ENCODE data around the gene C1orf116. TPM values are rescaled to one million over a fixed set of nuclear protein-coding genes. Genes with fewer than 3 reads are reported as not detected.

Gene C1orf116
- polyA plus RNA-seq (not detected in 2 replicates), polyA minus RNA-seq (not detected in 2 replicates)

DNA sequence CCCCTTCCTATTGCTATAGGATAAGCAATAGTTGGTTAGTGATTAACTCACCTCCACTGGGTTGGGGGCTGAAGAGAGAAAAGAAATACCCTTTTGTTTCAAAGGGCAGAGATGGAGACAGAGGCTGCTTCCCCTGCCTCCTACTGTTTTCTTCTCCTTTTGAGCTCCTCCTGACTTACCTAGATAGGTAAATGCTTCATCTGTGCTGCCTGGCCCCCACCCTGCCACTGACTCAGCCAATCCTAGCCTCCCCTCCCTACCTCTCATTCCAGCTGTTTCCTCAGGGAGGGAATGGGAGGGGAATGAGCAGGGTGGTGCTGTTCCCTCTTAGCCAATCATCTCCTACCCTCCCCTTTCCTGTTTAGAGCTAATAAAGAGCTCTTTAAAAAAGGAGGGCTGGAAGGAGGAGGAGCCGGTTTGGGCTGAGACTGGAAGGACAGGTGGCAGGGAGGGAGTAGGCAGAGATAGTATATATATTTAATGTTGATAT, at the start of gene C1orf116:
Gene C1orf116, minus strand, starts transcription at position 229 of the 490 bp plus-strand sequence. CDS start 5,158 bp downstream, outside the sequence.
- TF ChIP-seq, protein P1, sequence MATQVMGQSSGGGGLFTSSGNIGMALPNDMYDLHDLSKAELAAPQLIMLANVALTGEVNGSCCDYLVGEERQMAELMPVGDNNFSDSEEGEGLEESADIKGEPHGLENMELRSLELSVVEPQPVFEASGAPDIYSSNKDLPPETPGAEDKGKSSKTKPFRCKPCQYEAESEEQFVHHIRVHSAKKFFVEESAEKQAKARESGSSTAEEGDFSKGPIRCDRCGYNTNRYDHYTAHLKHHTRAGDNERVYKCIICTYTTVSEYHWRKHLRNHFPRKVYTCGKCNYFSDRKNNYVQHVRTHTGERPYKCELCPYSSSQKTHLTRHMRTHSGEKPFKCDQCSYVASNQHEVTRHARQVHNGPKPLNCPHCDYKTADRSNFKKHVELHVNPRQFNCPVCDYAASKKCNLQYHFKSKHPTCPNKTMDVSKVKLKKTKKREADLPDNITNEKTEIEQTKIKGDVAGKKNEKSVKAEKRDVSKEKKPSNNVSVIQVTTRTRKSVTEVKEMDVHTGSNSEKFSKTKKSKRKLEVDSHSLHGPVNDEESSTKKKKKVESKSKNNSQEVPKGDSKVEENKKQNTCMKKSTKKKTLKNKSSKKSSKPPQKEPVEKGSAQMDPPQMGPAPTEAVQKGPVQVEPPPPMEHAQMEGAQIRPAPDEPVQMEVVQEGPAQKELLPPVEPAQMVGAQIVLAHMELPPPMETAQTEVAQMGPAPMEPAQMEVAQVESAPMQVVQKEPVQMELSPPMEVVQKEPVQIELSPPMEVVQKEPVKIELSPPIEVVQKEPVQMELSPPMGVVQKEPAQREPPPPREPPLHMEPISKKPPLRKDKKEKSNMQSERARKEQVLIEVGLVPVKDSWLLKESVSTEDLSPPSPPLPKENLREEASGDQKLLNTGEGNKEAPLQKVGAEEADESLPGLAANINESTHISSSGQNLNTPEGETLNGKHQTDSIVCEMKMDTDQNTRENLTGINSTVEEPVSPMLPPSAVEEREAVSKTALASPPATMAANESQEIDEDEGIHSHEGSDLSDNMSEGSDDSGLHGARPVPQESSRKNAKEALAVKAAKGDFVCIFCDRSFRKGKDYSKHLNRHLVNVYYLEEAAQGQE (IDR thresholded peaks at IDR 0.05; ENCODE audit: borderline replicate concordance): no peak
- no peak for TF ChIP-seq EZH2 (IDR thresholded peaks at IDR 0.05; ENCODE audit: borderline replicate concordance, insufficient read depth, low read length, poor library complexity, severe bottlenecking)
- no peak for TF ChIP-seq TAF1 (IDR thresholded peaks at IDR 0.05; ENCODE audit: low read depth)
- TF ChIP-seq POLR2AphosphoS5 (IDR thresholded peaks at IDR 0.05): no peak
- TF ChIP-seq, protein P2, sequence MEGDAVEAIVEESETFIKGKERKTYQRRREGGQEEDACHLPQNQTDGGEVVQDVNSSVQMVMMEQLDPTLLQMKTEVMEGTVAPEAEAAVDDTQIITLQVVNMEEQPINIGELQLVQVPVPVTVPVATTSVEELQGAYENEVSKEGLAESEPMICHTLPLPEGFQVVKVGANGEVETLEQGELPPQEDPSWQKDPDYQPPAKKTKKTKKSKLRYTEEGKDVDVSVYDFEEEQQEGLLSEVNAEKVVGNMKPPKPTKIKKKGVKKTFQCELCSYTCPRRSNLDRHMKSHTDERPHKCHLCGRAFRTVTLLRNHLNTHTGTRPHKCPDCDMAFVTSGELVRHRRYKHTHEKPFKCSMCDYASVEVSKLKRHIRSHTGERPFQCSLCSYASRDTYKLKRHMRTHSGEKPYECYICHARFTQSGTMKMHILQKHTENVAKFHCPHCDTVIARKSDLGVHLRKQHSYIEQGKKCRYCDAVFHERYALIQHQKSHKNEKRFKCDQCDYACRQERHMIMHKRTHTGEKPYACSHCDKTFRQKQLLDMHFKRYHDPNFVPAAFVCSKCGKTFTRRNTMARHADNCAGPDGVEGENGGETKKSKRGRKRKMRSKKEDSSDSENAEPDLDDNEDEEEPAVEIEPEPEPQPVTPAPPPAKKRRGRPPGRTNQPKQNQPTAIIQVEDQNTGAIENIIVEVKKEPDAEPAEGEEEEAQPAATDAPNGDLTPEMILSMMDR (IDR thresholded peaks at IDR 0.05; ENCODE audit: poor library complexity, severe bottlenecking): no peak
- TF ChIP-seq MXI1 (conservative IDR thresholded peaks at IDR 0.05; ENCODE audit: poor library complexity, severe bottlenecking): no peak
- TF ChIP-seq EP300 (conservative IDR thresholded peaks at IDR 0.05; ENCODE audit: poor library complexity, severe bottlenecking): no peak
- no peak for TF ChIP-seq SMC3 (conservative IDR thresholded peaks at IDR 0.05; ENCODE audit: poor library complexity)
- TF ChIP-seq RAD21 (conservative IDR thresholded peaks at IDR 0.05): no peak
- H3K36me3 ChIP-seq (ENCODE audit: insufficient read depth, low read length): no peaks in the 10 kb centered on the region
- H3K9me3 ChIP-seq (ENCODE audit: low read length): no peaks in the 10 kb centered on the region
- H4K20me1 ChIP-seq (ENCODE audit: insufficient read depth): no peaks in the 10 kb centered on the region
- H3F3A ChIP-seq (ENCODE audit: insufficient read depth, low read length, poor library complexity, severe bottlenecking): no peaks in the 10 kb centered on the region
- H2AFZ ChIP-seq (ENCODE audit: low read depth, low read length): no peak within 1 kb of the TSS
- H3K9me2 ChIP-seq (ENCODE audit: insufficient read depth, low read length): no peaks in the 10 kb centered on the region
- H3K27ac ChIP-seq (ENCODE audit: low read length): no peak within 1 kb of the TSS
- no peak within 1 kb of the TSS for H3K4me3 ChIP-seq (ENCODE audit: low read length)
- no peaks in the 10 kb centered on the region for H3K27me3 ChIP-seq (ENCODE audit: insufficient read depth, low read depth, low read length)
- H3K9ac ChIP-seq (ENCODE audit: low read length): no peak within 1 kb of the TSS
- no peaks in the 10 kb centered on the region for H3K79me2 ChIP-seq (replicated peaks; ENCODE audit: insufficient read depth, low read length)
- H3K4me2 ChIP-seq (ENCODE audit: low read length): no peak within 1 kb of the TSS

DNA sequence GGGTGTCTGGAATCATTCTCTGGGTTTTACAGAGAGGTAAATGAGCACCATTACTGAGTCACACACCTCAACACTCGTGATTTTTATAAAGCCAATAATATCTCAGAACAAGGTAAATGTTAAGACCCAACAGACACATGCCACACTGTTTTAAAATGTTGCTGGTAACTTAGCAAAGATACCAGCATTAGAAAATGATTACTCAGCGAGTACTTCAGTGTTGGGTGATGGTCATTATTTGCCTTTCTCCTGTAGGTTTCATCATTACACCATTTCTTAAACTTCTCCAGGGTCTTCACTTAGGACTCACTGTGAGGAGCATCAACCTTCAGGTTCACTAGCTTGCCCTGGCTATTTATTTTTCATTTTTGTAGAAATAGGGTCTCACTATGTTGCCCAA, 49.2 kb upstream of the C1orf116 start:
- H3K36me3 ChIP-seq (ENCODE audit: insufficient read depth, low read length): no peaks in the 10 kb centered on the region
- no peak overlapping the region for H3K4me2 ChIP-seq (ENCODE audit: low read length)
- H3K79me2 ChIP-seq (replicated peaks; ENCODE audit: insufficient read depth, low read length): no peaks in the 10 kb centered on the region
- no peaks in the 10 kb centered on the region for H3K27me3 ChIP-seq (ENCODE audit: insufficient read depth, low read depth, low read length)
- no peaks in the 10 kb centered on the region for H3K9me2 ChIP-seq (ENCODE audit: insufficient read depth, low read length)
- H3K27ac ChIP-seq (ENCODE audit: low read length): no peak overlapping the region
- no peaks in the 10 kb centered on the region for H3F3A ChIP-seq (ENCODE audit: insufficient read depth, low read length, poor library complexity, severe bottlenecking)
- H4K20me1 ChIP-seq (ENCODE audit: insufficient read depth): no peaks in the 10 kb centered on the region
- TF ChIP-seq RAD21 (conservative IDR thresholded peaks at IDR 0.05) (no peak), SMC3 (conservative IDR thresholded peaks at IDR 0.05; ENCODE audit: poor library complexity) (no peak), POLR2AphosphoS5 (IDR thresholded peaks at IDR 0.05) (no peak), TAF1 (IDR thresholded peaks at IDR 0.05; ENCODE audit: low read depth) (no peak), EZH2 (IDR thresholded peaks at IDR 0.05; ENCODE audit: borderline replicate concordance, insufficient read depth, low read length, poor library complexity, severe bottlenecking) (no peak), MXI1 (conservative IDR thresholded peaks at IDR 0.05; ENCODE audit: poor library complexity, severe bottlenecking) (no peak), EP300 (conservative IDR thresholded peaks at IDR 0.05; ENCODE audit: poor library complexity, severe bottlenecking) (no peak)
- TF ChIP-seq, protein P2 (IDR thresholded peaks at IDR 0.05; ENCODE audit: poor library complexity, severe bottlenecking): no peak
- TF ChIP-seq, protein P1 (IDR thresholded peaks at IDR 0.05; ENCODE audit: borderline replicate concordance): no peak
- H3K9me3 ChIP-seq (ENCODE audit: low read length): no peaks in the 10 kb centered on the region
- no peak overlapping the region for H3K4me3 ChIP-seq (ENCODE audit: low read length)
- H2AFZ ChIP-seq (ENCODE audit: low read depth, low read length): no peak overlapping the region
- H3K9ac ChIP-seq (ENCODE audit: low read length): no peak overlapping the region

All from neural cell (in vitro differentiated cells).